Left lung (tissue), 10 donors: ENCODE results near the gene CTSW. TPM values are rescaled to one million over a fixed set of nuclear protein-coding genes. Genes with fewer than 3 reads are reported as not detected.

Source experiments
- ATAC-seq: fragments of 200-7000 bp; cut with Tn5 transposase; one replicate; pipeline ENCODE4 v1.9.1; 2020; ENCODE audit warnings: moderate library complexity
- DNase-seq, 4 donors: peaks; one replicate each; pipeline ENCODE4 v3.0.0-alpha.2; 2013 to 2020
- H3K27ac ChIP-seq, 2 donors: fragments of 200-600 bp; sonication (generic) in 1 of 2; one replicate each; pipeline versions ENCODE4 v1.5.0 to v1.8.0; 2020 to 2021
- H3K27me3 ChIP-seq, 2 donors: fragments of 200-600 bp; sonication (generic) in 1 of 2; one replicate each; pipeline versions ENCODE4 v1.5.0 to v1.8.0; 2020 to 2021
- H3K36me3 ChIP-seq, 2 donors: fragments of 200-600 bp; sonication (generic) in 1 of 2; one replicate each; pipeline versions ENCODE4 v1.5.0 to v1.8.0; 2020 to 2021
- H3K4me1 ChIP-seq, 2 donors: fragments of 200-600 bp; one replicate each; pipeline ENCODE4 v1.8.0; 2021
- H3K4me3 ChIP-seq, 2 donors: fragments of 200-600 bp; sonication (generic) in 1 of 2; one replicate each; pipeline versions ENCODE4 v1.5.0 to v1.8.0; 2020 to 2021; ENCODE audit warnings: mild to moderate bottlenecking in 1 of 2
- H3K9me3 ChIP-seq, 2 donors: fragments of 200-600 bp; sonication (generic) in 1 of 2; one replicate each; pipeline versions ENCODE4 v1.5.0 to v1.8.0; 2020 to 2021
- CTCF ChIP-seq, 2 donors: fragments of 200-600 bp; sonication (generic) in 1 of 2; IDR thresholded peaks; one replicate each; pipeline versions ENCODE4 v1.5.0 to v1.8.0; 2021; ENCODE audit warnings: antibody characterized with exemption in 2 of 2
- intact Hi-C, 2 donors: fragments of 100-400 bp; cut with DNase I; formaldehyde crosslinking; loops; one replicate each; pipeline versions ENCODE4 v1.11.2 to v1.14.2; 2022
- polyA plus RNA-seq, 6 donors: library from polyadenylated mRNA; unstranded; fragments of 120-200 nt; gene quantifications; one replicate each; pipeline ENCODE4 v1.2.1, GENCODE V29; 2013; ENCODE audit not compliant: insufficient read length in 6 of 6
- total RNA-seq, 2 donors: library from RNA; stranded (reverse); fragmentation: NEBNext Ultra II Directional; extraction: Animal tissue kit (Norgen Biotek cat#: 25700); gene quantifications; one replicate each; pipeline ENCODE4 v1.2.1, GENCODE V29; 2021
- donor health status: DM: no; HTN: yes; CAD: no.
- donor health status: DM: no; HTN: no; CAD: no.

The CTSW gene
- total and polyA plus RNA-seq, 8 donors: 2.7 to 9.1 (median 5.9) TPM

- Histone ChIP-seq H3K4me1 (peaks cover 0 to 56% of the 10 kb centered on the region in 2 donors), H3K9me3 (no peaks in the 10 kb centered on the region), H3K36me3 (peaks cover 0 to 27% of the 10 kb centered on the region in 2 donors), H3K4me3 (no peak overlapping the region), H3K27ac (peak overlapping the region; percentile 80 to 84), H3K27me3 (no peaks in the 10 kb centered on the region)
- ATAC-seq: no peak
- DNase-seq: peak in 1 of 4 donors; percentile 67
- intact Hi-C loops: no loop called here
- TF ChIP-seq CTCF (IDR thresholded peaks at IDR 0.05): no peak
These were observed 8.6 kb upstream of the CTSW start for GRCh38 chr11:65870706-65871681.

GRCh38 chr11:65871811-65872548 is 7.7 kb upstream of the CTSW start:
- Histone ChIP-seq H3K4me1 (peaks cover 0 to 56% of the 10 kb centered on the region in 2 donors), H3K4me3 (peak overlapping the region; percentile 45 to 58), H3K27ac (peak overlapping the region; percentile 80 to 84), H3K9me3 (no peaks in the 10 kb centered on the region), H3K27me3 (no peaks in the 10 kb centered on the region), H3K36me3 (peaks cover 0 to 17% of the 10 kb centered on the region in 2 donors)
- TF ChIP-seq CTCF (IDR thresholded peaks at IDR 0.05): no peak
- DNase-seq (peak in 2 of 4 donors; percentile 35 to 79), ATAC-seq (peak; percentile 1)
- intact Hi-C loops: no loop called here

- H3K4me3 ChIP-seq: peak within 1 kb of the TSS; percentile 45 to 58
- peaks cover 0 to 49% of the 10 kb centered on the region in 2 donors for H3K4me1 ChIP-seq
- peak in 3 of 4 donors; percentile 68 to 91 (median 86) for DNase-seq
- intact Hi-C loops: no loop called here
- TF ChIP-seq CTCF (IDR thresholded peaks at IDR 0.05): no peak
- H3K27me3 ChIP-seq: no peaks in the 10 kb centered on the region
- peak within 1 kb of the TSS; percentile 80 to 84 for H3K27ac ChIP-seq
- H3K36me3 ChIP-seq: peaks cover 0 to 9% of the 10 kb centered on the region in 2 donors
- ATAC-seq: peak; percentile 41
- no peaks in the 10 kb centered on the region for H3K9me3 ChIP-seq
These were observed 6.9 kb upstream of the CTSW start, which contains the start of gene EFEMP2 for GRCh38 chr11:65872586-65873317. Gene EFEMP2, minus strand, starts transcription at chr11:65872800. Its CDS starts 446 bp downstream, at chr11:65872354.

GRCh38 chr11:65873318-65874156 is 6.1 kb upstream of the CTSW start:
- DNase-seq (peak; percentile 95 to 99 (median 96)), ATAC-seq (peak; percentile 98)
- Histone ChIP-seq H3K36me3 (peaks cover 0 to 1% of the 10 kb centered on the region in 2 donors), H3K4me1 (peaks cover 0 to 45% of the 10 kb centered on the region in 2 donors), H3K4me3 (peak overlapping the region; percentile 45 to 58), H3K27me3 (no peaks in the 10 kb centered on the region), H3K9me3 (no peaks in the 10 kb centered on the region), H3K27ac (peak overlapping the region; percentile 80 to 84)
- no peak for TF ChIP-seq CTCF (IDR thresholded peaks at IDR 0.05)
- intact Hi-C loops: no loop called here
